PC-3 (cell line): Measurements from ENCODE around the gene COG8. TPM values are rescaled to one million over a fixed set of nuclear protein-coding genes. Genes with fewer than 3 reads are reported as not detected.

Source experiments
- ATAC-seq: fragments of 200-7000 bp; cut with Tn5 transposase; 2 replicates; pipeline ENCODE4 v1.9.1; 2020; ENCODE audit warnings: mild to moderate bottlenecking, moderate library complexity
- BruUV-seq: library from RNA; stranded (reverse); fragments of 400-500 nt; replicated peaks from 2 replicates; lab custom pipeline; 2021; lab: Mats Ljungman, UMichigan
- CTCF ChIA-PET: fragments of 300-600 bp; sonication (Branson Sonifier 250); formaldehyde crosslinking; loops from one replicate; lab custom pipeline; 2022; ENCODE audit warnings: antibody characterized with exemption; lab: Charles Lee
- POLR2A ChIA-PET: fragments of 300-600 bp; sonication (Branson Sonifier 250); formaldehyde crosslinking; loops from one replicate; lab custom pipeline; 2022; ENCODE audit warnings: antibody characterized with exemption; ENCODE audit not compliant: unreplicated experiment; lab: Charles Lee
- DNase-seq: peaks from one replicate; pipeline ENCODE4 v3.0.0-alpha.2; 2015
- H2AFZ ChIP-seq: fragments of 300-600 bp; sonication (generic); 2 replicates; pipeline ENCODE4 v1.6.0; 2016; ENCODE audit warnings: antibody characterized with exemption, low read length
- H3F3A ChIP-seq: fragments of 300-600 bp; sonication (generic); one replicate; pipeline ENCODE4 v1.6.0; 2017; ENCODE audit warnings: antibody characterized with exemption, low read length, control low read depth, mild to moderate bottlenecking; ENCODE audit not compliant: unreplicated experiment
- H3K27ac ChIP-seq: fragments of 300-600 bp; sonication (generic); 2 replicates; pipeline ENCODE4 v1.5.1; 2016; ENCODE audit warnings: mild to moderate bottlenecking, low read length
- H3K27me3 ChIP-seq: fragments of 300-600 bp; sonication (generic); 2 replicates; pipeline ENCODE4 v1.6.1; 2016; ENCODE audit warnings: low read length, mixed read lengths
- H3K36me3 ChIP-seq: fragments of 300-600 bp; sonication (generic); 2 replicates; pipeline ENCODE4 v1.6.1; 2016; ENCODE audit warnings: low read depth, mixed run types, low read length, mixed read lengths
- H3K4me1 ChIP-seq: fragments of 300-600 bp; sonication (generic); 2 replicates; pipeline ENCODE4 v1.5.1; 2016; ENCODE audit warnings: low read length; ENCODE audit not compliant: insufficient read depth
- H3K4me2 ChIP-seq: fragments of 300-600 bp; sonication (generic); 2 replicates; pipeline ENCODE4 v1.6.0; 2016; ENCODE audit warnings: low read length
- H3K4me3 ChIP-seq: fragments of 300-600 bp; sonication (generic); 2 replicates; pipeline ENCODE4 v1.5.1; 2016; ENCODE audit warnings: mild to moderate bottlenecking, low read length, mixed read lengths
- H3K79me2 ChIP-seq: fragments of 300-600 bp; sonication (generic); 2 replicates; pipeline ENCODE4 v1.6.1; 2017; ENCODE audit warnings: low read length, mixed read lengths
- H3K9ac ChIP-seq: fragments of 300-600 bp; sonication (generic); 2 replicates; pipeline ENCODE4 v1.6.0; 2016; ENCODE audit warnings: mild to moderate bottlenecking, low read length
- H3K9me2 ChIP-seq: fragments of 300-600 bp; sonication (generic); replicated peaks from 2 replicates; pipeline ENCODE4 v1.6.1; 2016; ENCODE audit warnings: mixed run types, low read length, mixed read lengths
- H3K9me3 ChIP-seq: fragments of 300-600 bp; sonication (generic); 2 replicates; pipeline ENCODE4 v1.6.1; 2016; ENCODE audit warnings: low read length, mixed read lengths
- H4K20me1 ChIP-seq: fragments of 300-600 bp; sonication (generic); 2 replicates; pipeline ENCODE4 v1.6.1; 2016; ENCODE audit warnings: low read length, mixed read lengths
- CTCF ChIP-seq: fragments of 300-600 bp; sonication (generic); conservative IDR thresholded peaks from 2 replicates; pipeline ENCODE4 v1.5.1; 2017; ENCODE audit warnings: antibody characterized with exemption, low read depth, mild to moderate bottlenecking, low read length
- EZH2 ChIP-seq: fragments of 300-600 bp; sonication (generic); IDR thresholded peaks from one replicate; pipeline ENCODE4 v1.6.1; 2017; ENCODE audit warnings: antibody characterized with exemption, mild to moderate bottlenecking, low read length; ENCODE audit not compliant: unreplicated experiment
- EZH2phosphoT487 ChIP-seq: fragments of 300-600 bp; sonication (generic); IDR thresholded peaks from 2 replicates; pipeline ENCODE4 v1.6.1; 2018; ENCODE audit warnings: mild to moderate bottlenecking, antibody characterized with exemption, low read length, borderline replicate concordance
- intact Hi-C: fragments of 100-400 bp; cut with micrococcal nuclease; formaldehyde crosslinking; loops from 2 replicates; pipeline ENCODE4 v1.9.0; 2023
- total RNA-seq: library from RNA; depleted of rRNA; stranded (reverse); fragments of >200 nt; gene quantifications from 2 replicates; pipeline ENCODE4 v1.2.3, GENCODE V29; 2014

The COG8 gene
- total RNA-seq, 1 experiment from 2014 or later: 27.2 TPM

- no peaks in the 10 kb centered on the region for H3F3A ChIP-seq
- no peaks in the 10 kb centered on the region for H3K4me1 ChIP-seq
- H3K9me2 ChIP-seq: no peaks in the 10 kb centered on the region
- no peak overlapping the region for H3K9ac ChIP-seq
- ChIA-PET POLR2A (no interaction called here), CTCF (no interaction called here)
- H3K4me2 ChIP-seq: no peak overlapping the region
- H3K79me2 ChIP-seq: peaks cover 32% of the 10 kb centered on the region
- no peak overlapping the region for H3K4me3 ChIP-seq
- TF ChIP-seq EZH2 (no peak), EZH2phosphoT487 (no peak), CTCF (no peak)
- H2AFZ ChIP-seq: no peak overlapping the region
- no peaks in the 10 kb centered on the region for H3K9me3 ChIP-seq
- intact Hi-C loops: no loop called here
- no peaks in the 10 kb centered on the region for H4K20me1 ChIP-seq
- no TSS peak for BruUV-seq
- peaks cover 14% of the 10 kb centered on the region; the same call in 1 of the 2 replicates for H3K36me3 ChIP-seq
- no peaks in the 10 kb centered on the region for H3K27me3 ChIP-seq
- no peak overlapping the region for H3K27ac ChIP-seq
- DNase-seq (no peak), ATAC-seq (no peak)
Observed at GRCh38 chr16:69315486-69316311, 23.7 kb downstream of the COG8 start.

- BruUV-seq: no TSS peak
- intact Hi-C loops: no loop called here
- Histone ChIP-seq H3K9me2 (no peaks in the 10 kb centered on the region), H3K4me1 (no peaks in the 10 kb centered on the region), H3K27ac (no peak overlapping the region), H3F3A (no peaks in the 10 kb centered on the region), H3K9ac (no peak overlapping the region), H3K36me3 (peaks cover 14% of the 10 kb centered on the region; the same call in 1 of the 2 replicates), H3K4me2 (no peak overlapping the region), H4K20me1 (no peaks in the 10 kb centered on the region), H3K27me3 (no peaks in the 10 kb centered on the region), H3K4me3 (no peak overlapping the region), H3K79me2 (peaks cover 32% of the 10 kb centered on the region), H3K9me3 (no peaks in the 10 kb centered on the region), H2AFZ (no peak overlapping the region)
- CTCF ChIA-PET: interaction anchor here (0.6 kb wide), 1 partner anchor 381 kb away, joined by 4 read pairs; no protein-coding TSS in a partner anchor
- POLR2A ChIA-PET: no interaction called here
- ATAC-seq (no peak), DNase-seq (no peak)
- no peak for TF ChIP-seq EZH2phosphoT487
- no peak for TF ChIP-seq EZH2
- no peak for TF ChIP-seq CTCF
Observed at GRCh38 chr16:69314534-69314933, 24.8 kb downstream of the COG8 start.

GRCh38 chr16:69313469-69313868 is 25.9 kb downstream of the COG8 start:
- Histone ChIP-seq H3K79me2 (peaks cover 32% of the 10 kb centered on the region), H3K36me3 (peaks cover 9% of the 10 kb centered on the region; the same call in 1 of the 2 replicates), H3K9ac (no peak overlapping the region), H3K9me2 (no peaks in the 10 kb centered on the region), H2AFZ (no peak overlapping the region), H3K27me3 (no peaks in the 10 kb centered on the region), H3K4me3 (no peak overlapping the region), H4K20me1 (no peaks in the 10 kb centered on the region), H3F3A (no peaks in the 10 kb centered on the region), H3K4me1 (no peaks in the 10 kb centered on the region), H3K4me2 (no peak overlapping the region), H3K27ac (no peak overlapping the region), H3K9me3 (no peaks in the 10 kb centered on the region)
- no peak for DNase-seq
- CTCF ChIA-PET: no interaction called here
- POLR2A ChIA-PET: no interaction called here
- BruUV-seq: no TSS peak
- no peak for ATAC-seq
- TF ChIP-seq CTCF (no peak), EZH2phosphoT487 (no peak), EZH2 (no peak)
- intact Hi-C loops: no loop called here
